ENCODE data around the gene GLT8D2.
A peak's percentile ranks its signal among the peaks of the same experiment; 100 is the strongest.

The GLT8D2 gene

GRCh38 chr12:104049903-104050356 lies at the start of gene GLT8D2:
TSS of gene GLT8D2 (minus strand) at chr12:104050187. CDS start at chr12:104019648, 30,539 bp downstream.
- no peak for DNase-seq

GRCh38 chr12:104097954-104098353 lies 48.0 kb upstream of the GLT8D2 start:
- DNase-seq = no peak

GRCh38 chr12:104095289-104095688 lies 45.3 kb upstream of the GLT8D2 start:
- DNase-seq = no peak

GRCh38 chr12:104094284-104094683 lies 44.3 kb upstream of the GLT8D2 start:
- DNase-seq = no peak

GRCh38 chr12:104091136-104091535 lies 41.1 kb upstream of the GLT8D2 start:
- no peak for DNase-seq

GRCh38 chr12:104090685-104091084 lies 40.7 kb upstream of the GLT8D2 start:
- peak; percentile 24 for DNase-seq

GRCh38 chr12:104083769-104084475 lies 33.9 kb upstream of the GLT8D2 start:
- DNase-seq = no peak

- DNase-seq = no peak
Observed at GRCh38 chr12:104080764-104081163, 30.8 kb upstream of the GLT8D2 start.

- no peak for DNase-seq
Observed at GRCh38 chr12:104079024-104079423, 29.0 kb upstream of the GLT8D2 start.

- no peak for DNase-seq
Observed at GRCh38 chr12:104073699-104074098, 23.7 kb upstream of the GLT8D2 start.

GRCh38 chr12:104072099-104072498 lies 22.1 kb upstream of the GLT8D2 start:
- no peak for DNase-seq

GRCh38 chr12:104064842-104065427 lies 14.9 kb upstream of the GLT8D2 start:
- DNase-seq = no peak

GRCh38 chr12:104064031-104064841 lies 14.2 kb upstream of the GLT8D2 start, which contains the start of gene HCFC2:
TSS of gene HCFC2 (plus strand) at chr12:104064531. CDS start at chr12:104064561, 30 bp downstream.
- DNase-seq = peak; percentile 86

- peak; percentile 28 for DNase-seq
Observed at GRCh38 chr12:104063712-104064030, 13.7 kb upstream of the GLT8D2 start.

- DNase-seq = no peak
Observed at GRCh38 chr12:104060791-104061190, 10.8 kb upstream of the GLT8D2 start.

GRCh38 chr12:104059963-104060362 lies 10.0 kb upstream of the GLT8D2 start:
- DNase-seq = no peak

- DNase-seq = no peak
Observed at GRCh38 chr12:104058802-104059201, 8.8 kb upstream of the GLT8D2 start.

GRCh38 chr12:104057771-104058197 lies 7.8 kb upstream of the GLT8D2 start:
- DNase-seq = peak; percentile 50

GRCh38 chr12:104056419-104056972 lies 6.5 kb upstream of the GLT8D2 start:
- DNase-seq = no peak

GRCh38 chr12:104055686-104056388 lies 5.8 kb upstream of the GLT8D2 start:
- no peak for DNase-seq

GRCh38 chr12:104054681-104055346 lies 4.8 kb upstream of the GLT8D2 start:
- no peak for DNase-seq

GRCh38 chr12:104050436-104050835 lies 449 bp upstream of the GLT8D2 start:
- no peak for DNase-seq

Measured in hematopoietic multipotent progenitor cell treated with erythropoietin and hydrocortisone succinate and interleukin-3 and kit ligand, for 8 days (in vitro differentiated cells).